K562 (cell line): ENCODE results near the gene GLUD1. TPM values are rescaled to one million over a fixed set of nuclear protein-coding genes. Genes with fewer than 3 reads are reported as not detected.

Experiments
- BRD9 ChIP-seq: fragments of 450-650 bp; IDR thresholded peaks from 2 replicates; pipeline ENCODE4 v1.6.1; 2018; ENCODE audit warnings: low read depth; ENCODE audit not compliant: partially characterized antibody
- C11orf30 ChIP-seq: fragments of 450-650 bp; IDR thresholded peaks from 2 replicates; pipeline ENCODE4 v1.6.1; 2016; ENCODE audit warnings: low read depth, mild to moderate bottlenecking
- CREBBP ChIP-seq: IDR thresholded peaks from one replicate; pipeline ENCODE4 v1.6.1; 2012; ENCODE audit warnings: low read depth, mild to moderate bottlenecking, control low read depth, inconsistent platforms, low read length
- EP300 ChIP-seq: IDR thresholded peaks from 2 replicates; pipeline ENCODE4 v1.6.1; 2012; ENCODE audit warnings: low read length, improper control_type of control experiment
- HINFP ChIP-seq: fragments of 450-650 bp; conservative IDR thresholded peaks from 2 replicates; pipeline ENCODE4 v1.6.1; 2016; ENCODE audit warnings: missing genetic modification characterization, low read depth, mild to moderate bottlenecking, control low read depth, missing compliant biosample characterization
- NRF1 ChIP-seq, 2 experiments: fragments of 450-650 bp; IDR thresholded peaks in 1 of 2; conservative IDR thresholded peaks in 1 of 2; 2 replicates each; pipeline ENCODE4 v1.6.1; 2014; ENCODE audit warnings: mild to moderate bottlenecking in 2 of 2
- OTX1 ChIP-seq: fragments of 450-650 bp; formaldehyde crosslinking; IDR thresholded peaks from 2 replicates; pipeline ENCODE4 v1.4.0; 2022; ENCODE audit warnings: mild to moderate bottlenecking
- POLR2G ChIP-seq: fragments of 200-400 bp; formaldehyde crosslinking; IDR thresholded peaks from 2 replicates; pipeline ENCODE4 v1.6.1; 2017; ENCODE audit warnings: low read depth, mild to moderate bottlenecking, antibody characterized with exemption, low read length, moderate library complexity
- SP2 ChIP-seq: IDR thresholded peaks from 2 replicates; pipeline ENCODE4 v1.6.1; 2011; ENCODE audit warnings: mild to moderate bottlenecking, low read depth, low read length, moderate library complexity; ENCODE audit not compliant: poor library complexity, severe bottlenecking; ENCODE audit errors: extremely low read depth
- SRF ChIP-seq, 2 experiments: fragments of 250-450, 450-650 bp in 1 of 2; sonication (Bioruptor Pico) in 1 of 2; sonication (generic) in 1 of 2; formaldehyde crosslinking; IDR thresholded peaks; 2 replicates each; pipeline versions ENCODE4 v1.5.0 to v1.5.1; 2020 to 2022; ENCODE audit warnings: mild to moderate bottlenecking in 1 of 2, missing genetic modification reagents in 1 of 2
- SRSF7 ChIP-seq: fragments of 200-400 bp; formaldehyde crosslinking; optimal IDR thresholded peaks from 2 replicates; pipeline ENCODE3; 2017; ENCODE audit warnings: mild to moderate bottlenecking, low read depth, low read length
- TFAP4 ChIP-seq: sonication (generic); formaldehyde crosslinking; IDR thresholded peaks from 2 replicates; pipeline ENCODE4 v1.8.0; 2022; ENCODE audit warnings: missing genetic modification reagents, mild to moderate bottlenecking, moderate library complexity, borderline replicate concordance
- ZMIZ1 ChIP-seq, 2 experiments: fragments of 150-350 bp in 1 of 2; IDR thresholded peaks; 2 replicates each; pipeline ENCODE4 v1.6.1; 2012 to 2016; ENCODE audit warnings: low read depth in 2 of 2, low read length in 2 of 2, mild to moderate bottlenecking in 1 of 2, moderate library complexity in 1 of 2
- ZNF184 ChIP-seq: sonication (generic); formaldehyde crosslinking; IDR thresholded peaks from 2 replicates; pipeline ENCODE4 v1.5.0; 2020; ENCODE audit warnings: missing genetic modification reagents
- ZNF398 ChIP-seq: fragments of 250-450 bp; sonication (Bioruptor Pico); IDR thresholded peaks from 2 replicates; pipeline ENCODE4 v1.8.0; 2021; ENCODE audit warnings: moderate library complexity, mild to moderate bottlenecking, inconsistent platforms
- polyA plus RNA-seq, 8 experiments: library from polyadenylated mRNA; depleted of rRNA in 4 of 8; stranded (reverse) in 5 of 8; unstranded in 3 of 8; fragments of >200 nt; fragmentation: Nextera tagmentation in 2 of 8; fragmentation: Illumina TruSeq in 1 of 8; extraction: Ambion mirVana in 2 of 8; extraction: Trizol in 1 of 8; gene quantifications; 2 replicates each; pipeline versions ENCODE4 v1.2.1 to v1.2.3, GENCODE V29; 2011 to 2014; ENCODE audit warnings: inconsistent platforms in 1 of 8, missing spikeins in 1 of 8
- total RNA-seq, 7 experiments: library from RNA; depleted of rRNA in 6 of 7; stranded (reverse); fragments of >200 nt in 6 of 7; fragmentation: Illumina TruSeq in 2 of 7; extraction: Trizol in 2 of 7; gene quantifications; 2 replicates each; pipeline versions ENCODE4 v1.2.1 to v1.2.3, GENCODE V29; 2011 to 2021; ENCODE audit warnings: low replicate concordance in 1 of 7

Gene GLUD1
- total and polyA plus RNA-seq, 9 of the 15 experiments (the other 6 are each of a cell fraction or from before 2014, with no cell fraction given): 21.9 to 92.0 (median 76.3) TPM

- no peak for TF ChIP-seq ZMIZ1 (IDR thresholded peaks at IDR 0.05; ENCODE audit: low read depth in 2 of 2, low read length in 2 of 2)
- no peak for TF ChIP-seq POLR2G
- no peak for TF ChIP-seq OTX1 (CRISPR knock-in tag)
- no peak for TF ChIP-seq SRF (CRISPR knock-in tag; IDR thresholded peaks at IDR 0.05)
- TF ChIP-seq ZNF184: no peak
- TF ChIP-seq HINFP: no peak
- TF ChIP-seq SRSF7: no peak
- TF ChIP-seq CREBBP: no peak
- peak; percentile 85 for TF ChIP-seq TFAP4 (CRISPR knock-in tag)
- TF ChIP-seq EP300: no peak
- no peak for TF ChIP-seq BRD9
- no peak for TF ChIP-seq ZNF398 (CRISPR knock-in tag)
- TF ChIP-seq SP2: no peak
- TF ChIP-seq C11orf30: peak; percentile 89
- TF ChIP-seq NRF1 (conservative IDR thresholded peaks at IDR 0.05 in 1 of 2, IDR thresholded peaks at IDR 0.05 in 1 of 2): 0 out of 4 replicates have a peak, but pooled peaks of 1 of the 2 experiments have one; percentile 16
Observed at GRCh38 chr10:87093632-87094372, 841 bp downstream of the GLUD1 start (continued).
